ENCODE results near the gene NCAPH2. TPM values are rescaled to one million over a fixed set of nuclear protein-coding genes. Genes with fewer than 3 reads are reported as not detected.

Gene NCAPH2
- polyA plus RNA-seq, 12 donors, result 22.0 to 33.1 (median 29.8) TPM; not detected in 1

- DNase-seq, result no peak
Measured at GRCh38 chr22:50569896-50570535, 62.0 kb downstream of the NCAPH2 start.

GRCh38 chr22:50570861-50571260 lies 62.8 kb downstream of the NCAPH2 start:
- no peak for DNase-seq

GRCh38 chr22:50571264-50572175 lies 63.5 kb downstream of the NCAPH2 start:
- DNase-seq, result no peak

GRCh38 chr22:50572965-50573364 lies 64.9 kb downstream of the NCAPH2 start:
- DNase-seq, result no peak

- DNase-seq, result no peak
Measured at GRCh38 chr22:50573491-50574382, 65.7 kb downstream of the NCAPH2 start.

GRCh38 chr22:50574383-50574755 lies 66.3 kb downstream of the NCAPH2 start:
- no peak for DNase-seq

Other genes with a start within 250 kb of the NCAPH2 start
- gene MAPK12, start 246.5 kb upstream of the NCAPH2 start, polyA plus RNA-seq (ENCODE audit: insufficient read length in 12 of 12), result 100 to 1,000 TPM in 1 of 12 donors, 10 to 100 TPM in 10, 1 to 10 TPM in 1; 9.0 to 156 (median 18.0) TPM
- gene MAPK11, start 237.8 kb upstream of the NCAPH2 start, polyA plus RNA-seq (ENCODE audit: insufficient read length in 12 of 12), result 1 to 10 TPM in 11 of 12 donors, not detected in 1; 4.4 to 7.4 (median 5.5) TPM
- gene PLXNB2, start 200.6 kb upstream of the NCAPH2 start, polyA plus RNA-seq (ENCODE audit: insufficient read length in 12 of 12), result 100 to 1,000 TPM in 3 of 12 donors, 10 to 100 TPM in 8, not detected in 1; 67.3 to 124 (median 74.3) TPM
- gene DENND6B, start 181.2 kb upstream of the NCAPH2 start, polyA plus RNA-seq (ENCODE audit: insufficient read length in 12 of 12), result 10 to 100 TPM in 1 of 12 donors, 1 to 10 TPM in 9, not detected in 2; 4.0 to 11.9 (median 4.4) TPM
- 10 to 100 TPM in 11 of 12 donors, not detected in 1; 23.5 to 43.1 (median 30.7) TPM for gene PPP6R2, start 164.9 kb upstream of the NCAPH2 start, polyA plus RNA-seq (ENCODE audit: insufficient read length in 12 of 12)
- 10 to 100 TPM in 11 of 12 donors, not detected in 1; 28.1 to 48.3 (median 35.0) TPM for gene SBF1, start 33.2 kb upstream of the NCAPH2 start, polyA plus RNA-seq (ENCODE audit: insufficient read length in 12 of 12)
- gene ADM2, start 26.7 kb upstream of the NCAPH2 start, polyA plus RNA-seq (ENCODE audit: insufficient read length in 12 of 12), result 1 to 10 TPM in 1 of 12 donors, under 1 TPM in 9, not detected in 2; 0.16 to 1.6 (median 0.34) TPM
- under 1 TPM in 3 of 12 donors, not detected in 9; 0.16 to 0.20 (median 0.18) TPM for gene MIOX, start 21.4 kb upstream of the NCAPH2 start, polyA plus RNA-seq (ENCODE audit: insufficient read length in 12 of 12)
- gene LMF2, start 522 bp upstream of the NCAPH2 start, polyA plus RNA-seq (ENCODE audit: insufficient read length in 12 of 12), result 10 to 100 TPM in 11 of 12 donors, not detected in 1; 26.3 to 67.1 (median 33.1) TPM
- gene SCO2, start 17.4 kb downstream of the NCAPH2 start, polyA plus RNA-seq (ENCODE audit: insufficient read length in 12 of 12), result 1 to 10 TPM in 7 of 12 donors, under 1 TPM in 1, not detected in 4; 0.28 to 4.3 (median 2.0) TPM
- 10 to 100 TPM in 1 of 12 donors, 1 to 10 TPM in 10, not detected in 1; 1.9 to 25.0 (median 2.9) TPM for gene TYMP, start 21.8 kb downstream of the NCAPH2 start, polyA plus RNA-seq (ENCODE audit: insufficient read length in 12 of 12)
- under 1 TPM in 2 of 12 donors, not detected in 10; 0.09 to 0.17 TPM for gene KLHDC7B, start 37.7 kb downstream of the NCAPH2 start, polyA plus RNA-seq (ENCODE audit: insufficient read length in 12 of 12)
- not detected for gene SYCE3, start 54.7 kb downstream of the NCAPH2 start, polyA plus RNA-seq (ENCODE audit: insufficient read length in 12 of 12)
- gene CPT1B, start 70.2 kb downstream of the NCAPH2 start, polyA plus RNA-seq (ENCODE audit: insufficient read length in 12 of 12), result 10 to 100 TPM in 11 of 12 donors, not detected in 1; 22.1 to 61.0 (median 35.1) TPM
- 10 to 100 TPM in 11 of 12 donors, not detected in 1; 36.0 to 74.3 (median 47.3) TPM for gene CHKB, start 74.6 kb downstream of the NCAPH2 start, polyA plus RNA-seq (ENCODE audit: insufficient read length in 12 of 12)
- gene MAPK8IP2, start 92.6 kb downstream of the NCAPH2 start, polyA plus RNA-seq (ENCODE audit: insufficient read length in 12 of 12), result 1 to 10 TPM in 1 of 12 donors, under 1 TPM in 10, not detected in 1; 0.11 to 3.1 (median 0.43) TPM
- gene ARSA, start 119.9 kb downstream of the NCAPH2 start, polyA plus RNA-seq (ENCODE audit: insufficient read length in 12 of 12), result 10 to 100 TPM in 11 of 12 donors, not detected in 1; 10.4 to 22.9 (median 13.4) TPM
- gene SHANK3, start 164.6 kb downstream of the NCAPH2 start, polyA plus RNA-seq (ENCODE audit: insufficient read length in 12 of 12), result 10 to 100 TPM in 11 of 12 donors, not detected in 1; 10.7 to 26.1 (median 14.6) TPM
- under 1 TPM in 7 of 12 donors, not detected in 5; 0.15 to 0.58 (median 0.32) TPM for gene ACR, start 230.0 kb downstream of the NCAPH2 start, polyA plus RNA-seq (ENCODE audit: insufficient read length in 12 of 12)